GM21717 (cell line): ENCODE measurements around the gene NSD1.
"Not testable (repeated sequence)": the region's sequence is repeated elsewhere in the genome, so short reads cannot be mapped to it uniquely, and the experiment has no call there.

ENCODE experiments used
- ATAC-seq: cut with Tn5 transposase; IDR thresholded peaks from one replicate; pipeline ENCODE4 v1.9.1; 2021; ENCODE audit warnings: mild to moderate bottlenecking, moderate library complexity; ENCODE audit not compliant: unreplicated experiment

The NSD1 gene

GRCh38 chr5:177228751-177229150 lies 95.2 kb downstream of the NSD1 start:
- no peak for ATAC-seq

- no peak for ATAC-seq
Observed at GRCh38 chr5:177230660-177231059, 97.1 kb downstream of the NSD1 start.

- ATAC-seq: no peak
Observed at GRCh38 chr5:177231479-177232250, 98.1 kb downstream of the NSD1 start.

GRCh38 chr5:177232358-177232757 lies 98.8 kb downstream of the NSD1 start:
- no peak for ATAC-seq

- no peak for ATAC-seq
Observed at GRCh38 chr5:177232761-177233160, 99.2 kb downstream of the NSD1 start.

GRCh38 chr5:177233206-177233605 lies 99.6 kb downstream of the NSD1 start:
- ATAC-seq: no peak

GRCh38 chr5:177233802-177234201 lies 100.2 kb downstream of the NSD1 start:
- no peak for ATAC-seq

GRCh38 chr5:177234841-177235240 lies 101.3 kb downstream of the NSD1 start:
- ATAC-seq: no peak

GRCh38 chr5:177241768-177242167 lies 108.2 kb downstream of the NSD1 start:
- no peak for ATAC-seq

GRCh38 chr5:177242304-177242703 lies 108.7 kb downstream of the NSD1 start:
- ATAC-seq: no peak

GRCh38 chr5:177249761-177250537 lies 116.4 kb downstream of the NSD1 start:
- no peak for ATAC-seq

GRCh38 chr5:177253252-177253651 lies 119.7 kb downstream of the NSD1 start:
- ATAC-seq: no peak

GRCh38 chr5:177256296-177256695 lies 122.7 kb downstream of the NSD1 start:
- no peak for ATAC-seq

- not testable (repeated sequence) for ATAC-seq
Observed at GRCh38 chr5:177258711-177259110, 125.1 kb downstream of the NSD1 start.

GRCh38 chr5:177260961-177261360 lies 127.4 kb downstream of the NSD1 start:
- ATAC-seq: no peak

GRCh38 chr5:177261510-177261909 lies 127.9 kb downstream of the NSD1 start:
- no peak for ATAC-seq

- no peak for ATAC-seq
Observed at GRCh38 chr5:177264178-177264577, 130.6 kb downstream of the NSD1 start.

- no peak for ATAC-seq
Observed at GRCh38 chr5:177265395-177265794, 131.8 kb downstream of the NSD1 start.

- no peak for ATAC-seq
Observed at GRCh38 chr5:177269232-177269895, 135.8 kb downstream of the NSD1 start.

- ATAC-seq: no peak
Observed at GRCh38 chr5:177269976-177270375, 136.4 kb downstream of the NSD1 start.

GRCh38 chr5:177270653-177271052 lies 137.1 kb downstream of the NSD1 start:
- ATAC-seq: no peak

GRCh38 chr5:177271113-177271512 lies 137.5 kb downstream of the NSD1 start:
- no peak for ATAC-seq
